ENCODE data around the gene CSTPP1.
A peak's percentile ranks its signal among the peaks of the same experiment; 100 is the strongest.

CSTPP1 gene

GRCh38 chr11:47143322-47143721 lies 206.8 kb downstream of the CSTPP1 start:
- no peak for DNase-seq

- DNase-seq, result no peak
Measured at GRCh38 chr11:47144541-47144940, 208.0 kb downstream of the CSTPP1 start.

- no peak for DNase-seq
Measured at GRCh38 chr11:47147250-47147649, 210.7 kb downstream of the CSTPP1 start.

GRCh38 chr11:47147681-47148080 lies 211.1 kb downstream of the CSTPP1 start:
- no peak for DNase-seq

GRCh38 chr11:47148270-47148669 lies 211.7 kb downstream of the CSTPP1 start:
- no peak for DNase-seq

- DNase-seq, result no peak
Measured at GRCh38 chr11:47148903-47149531, 212.5 kb downstream of the CSTPP1 start.

- no peak for DNase-seq
Measured at GRCh38 chr11:47149782-47150181, 213.2 kb downstream of the CSTPP1 start.

GRCh38 chr11:47152126-47152952 lies 215.8 kb downstream of the CSTPP1 start:
- DNase-seq, result no peak

- peak; percentile 37 to 51 for DNase-seq
Measured at GRCh38 chr11:47152953-47153950, 216.7 kb downstream of the CSTPP1 start.

GRCh38 chr11:47154616-47155570 lies 218.3 kb downstream of the CSTPP1 start:
- DNase-seq, result no peak

- no peak for DNase-seq
Measured at GRCh38 chr11:47155879-47156278, 219.3 kb downstream of the CSTPP1 start.

GRCh38 chr11:47156333-47156732 lies 219.8 kb downstream of the CSTPP1 start:
- no peak for DNase-seq

- no peak for DNase-seq
Measured at GRCh38 chr11:47156951-47157350, 220.4 kb downstream of the CSTPP1 start.

GRCh38 chr11:47157805-47158204 lies 221.2 kb downstream of the CSTPP1 start:
- DNase-seq, result no peak

- no peak for DNase-seq
Measured at GRCh38 chr11:47158242-47158641, 221.7 kb downstream of the CSTPP1 start.

GRCh38 chr11:47160753-47161133 lies 224.2 kb downstream of the CSTPP1 start:
- DNase-seq, result no peak

GRCh38 chr11:47161134-47161854 lies 224.7 kb downstream of the CSTPP1 start:
- peak; percentile 32 to 59 for DNase-seq

- DNase-seq, result no peak
Measured at GRCh38 chr11:47161890-47162289, 225.3 kb downstream of the CSTPP1 start.

- DNase-seq, result no peak
Measured at GRCh38 chr11:47162426-47162825, 225.9 kb downstream of the CSTPP1 start.

GRCh38 chr11:47163193-47163592 lies 226.6 kb downstream of the CSTPP1 start:
- no peak for DNase-seq

GRCh38 chr11:47163898-47164297 lies 227.3 kb downstream of the CSTPP1 start:
- no peak for DNase-seq

All from stimulated activated CD4-positive, alpha-beta T cell treated with anti-CD3 and anti-CD28 coated beads, Interleukin-4, amount 100 ng/mL, for 4 hours (primary cell).